Measurements from ENCODE around the gene ZDHHC8.

DNA sequence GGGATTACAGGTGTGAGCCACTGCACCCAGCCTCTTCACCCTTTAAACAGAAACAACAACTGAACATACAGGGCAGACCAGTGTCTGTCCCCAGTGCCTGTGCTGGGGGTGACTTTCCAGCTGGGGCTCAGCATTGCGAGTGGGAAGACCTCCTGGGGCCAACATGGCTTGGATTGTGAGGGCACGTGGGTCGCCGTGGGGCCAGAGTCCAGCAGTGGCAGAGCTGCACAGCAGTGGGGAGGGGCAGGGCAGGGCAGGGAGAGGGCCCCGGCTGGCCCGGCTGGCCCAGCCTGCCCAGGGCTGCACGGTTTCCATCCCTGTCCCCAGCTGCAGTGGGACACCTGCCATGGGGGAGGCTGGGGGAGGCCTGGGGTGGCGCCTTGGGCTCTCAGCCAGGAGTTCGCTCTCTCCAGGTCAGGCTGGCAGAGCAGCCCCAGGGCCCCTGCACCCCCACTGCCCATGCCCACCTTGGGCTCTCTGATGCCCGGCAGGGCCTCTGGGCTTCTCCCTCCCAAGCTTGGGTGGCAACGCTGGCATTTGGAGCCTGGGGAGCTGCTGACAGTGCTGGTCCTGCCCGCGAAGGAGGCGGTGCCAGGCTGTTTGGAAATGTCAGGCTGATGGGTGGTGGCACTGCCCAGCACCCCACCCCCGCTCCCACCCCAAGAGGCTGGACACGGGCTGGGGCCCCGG, 49.7 kb downstream of the ZDHHC8 start:
- TF ChIP-seq, protein P1, sequence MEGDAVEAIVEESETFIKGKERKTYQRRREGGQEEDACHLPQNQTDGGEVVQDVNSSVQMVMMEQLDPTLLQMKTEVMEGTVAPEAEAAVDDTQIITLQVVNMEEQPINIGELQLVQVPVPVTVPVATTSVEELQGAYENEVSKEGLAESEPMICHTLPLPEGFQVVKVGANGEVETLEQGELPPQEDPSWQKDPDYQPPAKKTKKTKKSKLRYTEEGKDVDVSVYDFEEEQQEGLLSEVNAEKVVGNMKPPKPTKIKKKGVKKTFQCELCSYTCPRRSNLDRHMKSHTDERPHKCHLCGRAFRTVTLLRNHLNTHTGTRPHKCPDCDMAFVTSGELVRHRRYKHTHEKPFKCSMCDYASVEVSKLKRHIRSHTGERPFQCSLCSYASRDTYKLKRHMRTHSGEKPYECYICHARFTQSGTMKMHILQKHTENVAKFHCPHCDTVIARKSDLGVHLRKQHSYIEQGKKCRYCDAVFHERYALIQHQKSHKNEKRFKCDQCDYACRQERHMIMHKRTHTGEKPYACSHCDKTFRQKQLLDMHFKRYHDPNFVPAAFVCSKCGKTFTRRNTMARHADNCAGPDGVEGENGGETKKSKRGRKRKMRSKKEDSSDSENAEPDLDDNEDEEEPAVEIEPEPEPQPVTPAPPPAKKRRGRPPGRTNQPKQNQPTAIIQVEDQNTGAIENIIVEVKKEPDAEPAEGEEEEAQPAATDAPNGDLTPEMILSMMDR (IDR thresholded peaks at IDR 0.05; ENCODE audit: borderline replicate concordance, extremely low read depth, low read length, poor library complexity, severe bottlenecking) = no peak
- TF ChIP-seq EZH2 (IDR thresholded peaks at IDR 0.05; ENCODE audit: borderline replicate concordance, low read depth, low read length, severe bottlenecking) = no peak
